GM12878 (cell line): Measurements from ENCODE around the gene SLC39A7. TPM values are rescaled to one million over a fixed set of nuclear protein-coding genes. Genes with fewer than 3 reads are reported as not detected.

Experiments used
- ATAC-seq: fragments of 200-7000 bp; cut with Tn5 transposase; 3 replicates; pipeline ENCODE4 v1.9.1; 2020; ENCODE audit warnings: mild to moderate bottlenecking, moderate library complexity
- BruUV-seq: library from RNA; stranded (reverse); fragments of 400-500 nt; replicated peaks from 2 replicates; lab custom pipeline; 2021; lab: Mats Ljungman, UMichigan
- CTCF ChIA-PET: fragments of 300-600 bp; sonication (Branson Sonifier 250); formaldehyde crosslinking; extraction: SDS; loops from one replicate; lab custom pipeline; 2021; ENCODE audit warnings: inconsistent platforms; lab: Yijun Ruan, JAX
- POLR2A ChIA-PET: fragments of 350-600 bp; formaldehyde crosslinking; extraction: SDS; loops from one replicate; lab custom pipeline; 2021; ENCODE audit warnings: inconsistent platforms; lab: Charles Lee
- RAD21 ChIA-PET: fragments of 300-600 bp; sonication (Branson Sonifier 250); formaldehyde crosslinking; loops from one replicate; lab custom pipeline; 2023; ENCODE audit warnings: antibody characterized with exemption; ENCODE audit not compliant: unreplicated experiment; lab: Charles Lee
- SMC1A ChIA-PET: fragments of 300-600 bp; sonication (Branson Sonifier 250); formaldehyde crosslinking; loops from one replicate; lab custom pipeline; 2023; ENCODE audit not compliant: unreplicated experiment, uncharacterized antibody; lab: Charles Lee
- DNase-seq: peaks from one replicate; pipeline ENCODE4 v3.0.0-alpha.2; 2011; ENCODE audit warnings: low read depth, low spot score
- FAIRE-seq: peaks from 3 replicates; lab custom pipeline; 2011; peaks lifted over from hg19 to GRCh38; lab: Jason Lieb, UNC
- H2AFZ ChIP-seq: 2 replicates; pipeline ENCODE4 v1.6.0; 2011; ENCODE audit warnings: low read depth, low read length, control low read depth; ENCODE audit not compliant: control insufficient read depth
- H3K27ac ChIP-seq: 2 replicates; pipeline ENCODE4 v1.5.1; 2011; ENCODE audit warnings: control low read depth; ENCODE audit not compliant: control insufficient read depth, insufficient read depth
- H3K27me3 ChIP-seq, 2 experiments: replicated peaks in 1 of 2; 2 replicates each; pipeline versions ENCODE4 v1.6.0 to v1.6.1; 2011; ENCODE audit warnings: low read length in 1 of 2; ENCODE audit not compliant: control insufficient read depth in 2 of 2, insufficient read depth in 2 of 2
- H3K36me3 ChIP-seq, 2 experiments: 2 replicates each; pipeline ENCODE4 v1.5.1; 2011; ENCODE audit warnings: low read length in 1 of 2; ENCODE audit not compliant: control insufficient read depth in 2 of 2, insufficient read depth in 2 of 2
- H3K4me1 ChIP-seq: 2 replicates; pipeline ENCODE4 v1.6.1; 2011; ENCODE audit warnings: mild to moderate bottlenecking, low read length, moderate library complexity, mixed read lengths; ENCODE audit not compliant: control insufficient read depth, insufficient read depth
- H3K4me2 ChIP-seq: 2 replicates; pipeline ENCODE4 v1.6.0; 2011; ENCODE audit warnings: control low read depth; ENCODE audit not compliant: control insufficient read depth, insufficient read depth
- H3K4me3 ChIP-seq: fragments of 200-600 bp; sonication (generic); 2 replicates; pipeline ENCODE4 v1.5.1; 2016
- H3K79me2 ChIP-seq: 2 replicates; pipeline ENCODE4 v1.6.0; 2011; ENCODE audit warnings: low read length; ENCODE audit not compliant: control insufficient read depth, insufficient read depth
- H3K9ac ChIP-seq: 2 replicates; pipeline ENCODE4 v1.8.0; 2011; ENCODE audit warnings: low read length, control low read depth, mixed read lengths; ENCODE audit not compliant: control insufficient read depth, insufficient read depth
- H3K9me3 ChIP-seq: replicated peaks from 3 replicates; pipeline ENCODE4 v1.5.1; 2011; ENCODE audit warnings: mild to moderate bottlenecking, low read length; ENCODE audit not compliant: control insufficient read depth, insufficient read depth
- H4K20me1 ChIP-seq: 2 replicates; pipeline ENCODE4 v1.6.0; 2011; ENCODE audit not compliant: control insufficient read depth, insufficient read depth
- ATF3 ChIP-seq: IDR thresholded peaks from 2 replicates; pipeline ENCODE4 v1.6.1; 2011; ENCODE audit warnings: low read depth, mild to moderate bottlenecking, low read length, moderate library complexity, borderline replicate concordance; ENCODE audit errors: extremely low read depth
- CBX3 ChIP-seq: fragments of 200-600 bp; sonication (generic); IDR thresholded peaks from 2 replicates; pipeline ENCODE4 v1.6.1; 2016; ENCODE audit warnings: low read depth, borderline replicate concordance
- EZH2 ChIP-seq: IDR thresholded peaks from 2 replicates; pipeline ENCODE4 v1.6.1; 2012; ENCODE audit warnings: low read depth, mild to moderate bottlenecking, control low read depth, inconsistent platforms, low read length, borderline replicate concordance; ENCODE audit not compliant: control insufficient read depth
- FOXK2 ChIP-seq: fragments of 450-650 bp; IDR thresholded peaks from 2 replicates; pipeline ENCODE4 v1.6.1; 2017; ENCODE audit warnings: mild to moderate bottlenecking, moderate library complexity
- IKZF1 ChIP-seq: fragments of 450-650 bp; conservative IDR thresholded peaks from 2 replicates; pipeline ENCODE4 v1.6.1; 2017; ENCODE audit warnings: antibody characterized with exemption, mild to moderate bottlenecking
- MEF2A ChIP-seq: IDR thresholded peaks from 2 replicates; pipeline ENCODE4 v1.6.1; 2011; ENCODE audit warnings: low read depth, mild to moderate bottlenecking, low read length, moderate library complexity; ENCODE audit not compliant: insufficient read depth
- NFXL1 ChIP-seq: fragments of 450-650 bp; IDR thresholded peaks from 2 replicates; pipeline ENCODE4 v1.6.1; 2017; ENCODE audit warnings: antibody characterized with exemption, mild to moderate bottlenecking, borderline replicate concordance
- NR2F1 ChIP-seq: fragments of 450-650 bp; conservative IDR thresholded peaks from 2 replicates; pipeline ENCODE4 v1.6.1; 2017; ENCODE audit warnings: mild to moderate bottlenecking
- NRF1 ChIP-seq: conservative IDR thresholded peaks from 2 replicates; pipeline ENCODE4 v1.6.1; 2011; ENCODE audit warnings: mild to moderate bottlenecking, low read depth, low read length, improper control_type of control experiment
- PRDM15 ChIP-seq: fragments of 450-650 bp; formaldehyde crosslinking; IDR thresholded peaks from 2 replicates; pipeline ENCODE4 v1.4.0; 2020; ENCODE audit warnings: mild to moderate bottlenecking, moderate library complexity
- SUPT20H ChIP-seq: IDR thresholded peaks from 2 replicates; pipeline ENCODE4 v1.6.1; 2011; ENCODE audit warnings: low read depth, mild to moderate bottlenecking, low read length, moderate library complexity, borderline replicate concordance; ENCODE audit not compliant: control insufficient read depth
- USF1 ChIP-seq: IDR thresholded peaks from 2 replicates; pipeline ENCODE4 v1.6.1; 2011; ENCODE audit warnings: borderline replicate concordance, low read depth, mild to moderate bottlenecking, moderate library complexity, mixed read lengths, low read length; ENCODE audit not compliant: insufficient read depth; ENCODE audit errors: extremely low read length
- WRNIP1 ChIP-seq: IDR thresholded peaks from 2 replicates; pipeline ENCODE4 v1.6.1; 2011; ENCODE audit warnings: low read depth, low read length, improper control_type of control experiment, borderline replicate concordance
- ZNF207 ChIP-seq: fragments of 450-650 bp; IDR thresholded peaks from 2 replicates; pipeline ENCODE4 v1.6.1; 2014; ENCODE audit warnings: antibody characterized with exemption, mild to moderate bottlenecking, borderline replicate concordance
- WGBS: methylation state at CpG from one replicate; pipeline ENCODE4 v1.1.6; 2016; ENCODE audit warnings: low lambda C conversion rate; ENCODE audit not compliant: insufficient replicate concordance, insufficient coverage; ENCODE audit errors: missing lambda C conversion rate; 5-methylcytosine and 5-hydroxymethylcytosine counted together
- in situ Hi-C: fragments of 300-500 bp; cut with MboI; formaldehyde crosslinking; loops from 9 replicates; pipeline ENCODE4 v1.14.3; 2018; ENCODE audit warnings: mixed read lengths
- intact Hi-C: fragments of 100-400 bp; cut with micrococcal nuclease; formaldehyde crosslinking; loops from one replicate; pipeline ENCODE4 v1.14.2; 2022; ENCODE audit not compliant: unreplicated experiment
- polyA plus RNA-seq, 11 experiments: library from polyadenylated mRNA; depleted of rRNA in 4 of 11; unstranded in 6 of 11; stranded (reverse) in 5 of 11; fragments of >200 nt; fragmentation: Nextera tagmentation in 4 of 11; fragmentation: Illumina TruSeq in 1 of 11; extraction: Ambion mirVana in 4 of 11; extraction: Trizol in 1 of 11; gene quantifications; 1 replicate in 1 of 11; 2 replicates in 10 of 11; pipeline versions ENCODE4 v1.2.1 to v1.2.3, GENCODE V29; 2011 to 2016; ENCODE audit warnings: inconsistent platforms in 2 of 11, missing spikeins in 2 of 11, low read depth in 1 of 11
- total RNA-seq, 4 experiments: library from RNA; depleted of rRNA in 3 of 4; stranded (reverse); fragments of >200 nt in 3 of 4; fragmentation: Illumina TruSeq in 1 of 4; extraction: Trizol in 1 of 4; gene quantifications; 2 replicates each; pipeline versions ENCODE4 v1.2.1 to v1.2.3, GENCODE V29; 2013 to 2021
- TF ChIP-seq, protein P1 (sequence below): IDR thresholded peaks from 2 replicates; pipeline ENCODE4 v1.6.1; 2012; ENCODE audit warnings: low read depth, low read length, improper control_type of control experiment
- TF ChIP-seq, protein P2 (sequence below): IDR thresholded peaks from 2 replicates; pipeline ENCODE4 v1.6.1; 2011; ENCODE audit warnings: low read depth, low read length, improper control_type of control experiment, borderline replicate concordance

The SLC39A7 gene
- total and polyA plus RNA-seq, 10 of the 15 experiments (the other 5 are each of a cell fraction or from before 2014, with no cell fraction given), result 7.3 to 63.1 (median 40.6) TPM

- DNase-seq, result no peak
- ChIA-PET CTCF (interaction anchor here (1.2 to 2.0 kb wide), 3 partner anchors 44 to 75 kb away, joined by 3 to 5 read pairs (median 3); no protein-coding TSS in a partner anchor), RAD21 (no interaction called here), SMC1A (no interaction called here)
- H3K36me3 ChIP-seq, result peaks cover 11 to 27% of the 10 kb centered on the region in 2 experiments
- H3K79me2 ChIP-seq, result peaks cover 3% of the 10 kb centered on the region
- intact Hi-C loops, result no loop called here
- TF ChIP-seq NR2F1, result no peak
- TF ChIP-seq MEF2A, result no peak
- TF ChIP-seq SUPT20H, result no peak
- TF ChIP-seq USF1, result no peak
- no peak for TF ChIP-seq PRDM15 (CRISPR knock-in tag)
- no peak for TF ChIP-seq IKZF1
- TF ChIP-seq, protein P1, sequence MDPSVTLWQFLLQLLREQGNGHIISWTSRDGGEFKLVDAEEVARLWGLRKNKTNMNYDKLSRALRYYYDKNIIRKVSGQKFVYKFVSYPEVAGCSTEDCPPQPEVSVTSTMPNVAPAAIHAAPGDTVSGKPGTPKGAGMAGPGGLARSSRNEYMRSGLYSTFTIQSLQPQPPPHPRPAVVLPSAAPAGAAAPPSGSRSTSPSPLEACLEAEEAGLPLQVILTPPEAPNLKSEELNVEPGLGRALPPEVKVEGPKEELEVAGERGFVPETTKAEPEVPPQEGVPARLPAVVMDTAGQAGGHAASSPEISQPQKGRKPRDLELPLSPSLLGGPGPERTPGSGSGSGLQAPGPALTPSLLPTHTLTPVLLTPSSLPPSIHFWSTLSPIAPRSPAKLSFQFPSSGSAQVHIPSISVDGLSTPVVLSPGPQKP, result no peak
- TF ChIP-seq NRF1, result no peak
- no peak for TF ChIP-seq FOXK2
- TF ChIP-seq EZH2, result no peak
- TF ChIP-seq NFXL1, result no peak
- TF ChIP-seq WRNIP1, result no peak
- no peak for TF ChIP-seq ZNF207
- no peak for TF ChIP-seq CBX3
- TF ChIP-seq, protein P2, sequence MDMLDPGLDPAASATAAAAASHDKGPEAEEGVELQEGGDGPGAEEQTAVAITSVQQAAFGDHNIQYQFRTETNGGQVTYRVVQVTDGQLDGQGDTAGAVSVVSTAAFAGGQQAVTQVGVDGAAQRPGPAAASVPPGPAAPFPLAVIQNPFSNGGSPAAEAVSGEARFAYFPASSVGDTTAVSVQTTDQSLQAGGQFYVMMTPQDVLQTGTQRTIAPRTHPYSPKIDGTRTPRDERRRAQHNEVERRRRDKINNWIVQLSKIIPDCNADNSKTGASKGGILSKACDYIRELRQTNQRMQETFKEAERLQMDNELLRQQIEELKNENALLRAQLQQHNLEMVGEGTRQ, result no peak
- no peak for TF ChIP-seq ATF3
- TF ChIP-seq, all 136 proteins: peak for 0
- H3K4me2 ChIP-seq, result no peak overlapping the region
- 0 out of 2 replicates have a peak, but pooled peaks cover 10% of the 10 kb centered on the region for H3K4me1 ChIP-seq
- no peak for FAIRE-seq
- H4K20me1 ChIP-seq, result no peaks in the 10 kb centered on the region
- no TSS peak for BruUV-seq
- no peak overlapping the region for H3K9ac ChIP-seq
- no peak for ATAC-seq
- H3K27me3 ChIP-seq, result peaks cover 2 to 5% of the 10 kb centered on the region in 2 experiments
- POLR2A ChIA-PET, result interaction anchor here (0.6 kb wide), 1 partner anchor 186 kb away, joined by 4 read pairs; no protein-coding TSS in a partner anchor
- in situ Hi-C loops, result no loop called here
- H2AFZ ChIP-seq, result no peak overlapping the region
- H3K4me3 ChIP-seq, result no peak overlapping the region
- H3K9me3 ChIP-seq, result no peaks in the 10 kb centered on the region
- no peak overlapping the region for H3K27ac ChIP-seq
- WGBS, result 82% methylated on average over 8 of the region's 8 CpGs
Measured at GRCh38 chr6:33194431-33194979, 6.2 kb upstream of the SLC39A7 start.
